Measurements from ENCODE around the gene GAL3ST3.

DNA sequence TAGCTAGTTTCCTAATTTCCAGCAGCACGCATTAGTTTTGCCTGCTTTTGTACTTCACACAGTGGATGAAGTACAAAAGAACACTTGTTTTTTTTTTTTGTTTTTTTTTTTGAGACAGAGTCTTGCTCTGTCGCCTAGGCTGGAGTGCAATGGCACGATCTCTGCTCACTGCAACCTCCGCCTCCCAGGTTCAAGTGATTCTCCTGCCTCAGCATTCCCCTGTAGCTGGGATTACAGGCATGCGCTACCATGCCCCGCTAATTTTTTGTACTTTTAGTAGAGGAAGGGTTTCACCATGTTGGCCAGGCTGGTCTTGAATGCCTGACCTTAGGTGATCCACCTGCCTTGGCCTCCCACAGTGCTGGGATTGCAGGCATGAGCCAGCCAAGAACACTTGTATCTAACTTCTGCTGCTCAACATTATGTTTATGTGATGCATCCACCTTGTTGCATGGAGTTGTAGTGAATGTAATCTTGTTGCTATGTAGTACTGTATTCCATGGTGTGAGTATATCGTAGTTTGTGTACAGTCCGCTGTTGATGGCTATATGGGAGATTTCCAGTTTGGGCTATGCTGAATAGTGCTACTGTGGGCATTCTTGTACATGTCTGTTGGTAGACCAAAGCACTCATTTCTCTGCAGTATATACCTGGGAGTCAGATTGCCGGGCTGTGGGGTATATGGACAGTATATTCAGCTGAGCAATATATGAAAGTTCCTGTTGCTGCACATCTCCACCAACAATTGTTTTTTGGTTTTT lies 38.4 kb upstream of the GAL3ST3 start:
- TF ChIP-seq, protein P1, sequence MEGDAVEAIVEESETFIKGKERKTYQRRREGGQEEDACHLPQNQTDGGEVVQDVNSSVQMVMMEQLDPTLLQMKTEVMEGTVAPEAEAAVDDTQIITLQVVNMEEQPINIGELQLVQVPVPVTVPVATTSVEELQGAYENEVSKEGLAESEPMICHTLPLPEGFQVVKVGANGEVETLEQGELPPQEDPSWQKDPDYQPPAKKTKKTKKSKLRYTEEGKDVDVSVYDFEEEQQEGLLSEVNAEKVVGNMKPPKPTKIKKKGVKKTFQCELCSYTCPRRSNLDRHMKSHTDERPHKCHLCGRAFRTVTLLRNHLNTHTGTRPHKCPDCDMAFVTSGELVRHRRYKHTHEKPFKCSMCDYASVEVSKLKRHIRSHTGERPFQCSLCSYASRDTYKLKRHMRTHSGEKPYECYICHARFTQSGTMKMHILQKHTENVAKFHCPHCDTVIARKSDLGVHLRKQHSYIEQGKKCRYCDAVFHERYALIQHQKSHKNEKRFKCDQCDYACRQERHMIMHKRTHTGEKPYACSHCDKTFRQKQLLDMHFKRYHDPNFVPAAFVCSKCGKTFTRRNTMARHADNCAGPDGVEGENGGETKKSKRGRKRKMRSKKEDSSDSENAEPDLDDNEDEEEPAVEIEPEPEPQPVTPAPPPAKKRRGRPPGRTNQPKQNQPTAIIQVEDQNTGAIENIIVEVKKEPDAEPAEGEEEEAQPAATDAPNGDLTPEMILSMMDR (IDR thresholded peaks at IDR 0.05) = no peak
- no peak for TF ChIP-seq POLR2A (IDR thresholded peaks at IDR 0.05)

All from thyroid gland (tissue), 4 donors.